Neural cell (in vitro differentiated cells): ENCODE data around the gene NARS2.

Source experiments
- EP300 ChIP-seq: fragments of 450-650 bp; conservative IDR thresholded peaks from 2 replicates; pipeline ENCODE4 v1.6.1; 2014; ENCODE audit warnings: antibody characterized with exemption, mild to moderate bottlenecking, moderate library complexity; ENCODE audit not compliant: poor library complexity, severe bottlenecking
- EZH2 ChIP-seq: fragments of 200-600, 300-800 bp; shearing (Covaris generic), sonication (generic); IDR thresholded peaks from 2 replicates; pipeline ENCODE4 v1.6.1; 2014; ENCODE audit warnings: antibody characterized with exemption, low read length, borderline replicate concordance, mild to moderate bottlenecking; ENCODE audit not compliant: insufficient read depth, poor library complexity, severe bottlenecking
- POLR2AphosphoS5 ChIP-seq: IDR thresholded peaks from 2 replicates; pipeline ENCODE4 v1.6.1; 2012
- TAF1 ChIP-seq: IDR thresholded peaks from 2 replicates; pipeline ENCODE4 v1.6.1; 2012; ENCODE audit warnings: low read depth
- TF ChIP-seq, protein P1 (sequence below): fragments of 450-650 bp; IDR thresholded peaks from 2 replicates; pipeline ENCODE4 v1.5.1; 2014; ENCODE audit warnings: antibody characterized with exemption, mild to moderate bottlenecking, moderate library complexity; ENCODE audit not compliant: poor library complexity, severe bottlenecking

DNA sequence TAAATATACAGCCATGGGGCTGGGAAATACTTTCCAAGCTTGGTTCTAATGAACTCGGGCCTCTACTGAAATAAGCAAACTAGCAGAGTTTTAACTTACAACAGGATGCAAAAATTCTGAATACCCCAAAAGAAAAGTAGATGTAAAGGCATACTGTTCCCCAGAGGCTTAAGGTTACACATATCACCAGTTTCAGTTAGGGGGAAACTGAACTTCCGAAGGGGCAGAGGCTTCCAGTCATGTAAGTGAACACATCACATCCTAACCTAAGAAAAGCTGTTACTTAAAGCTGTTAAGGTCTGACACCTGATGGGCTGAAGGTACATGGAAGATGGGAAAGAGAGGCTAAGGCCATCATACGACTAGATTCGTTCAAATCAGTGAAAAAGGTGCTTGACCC is 159.3 kb downstream of the NARS2 start:
- TF ChIP-seq POLR2AphosphoS5 (no peak), EZH2 (no peak), TAF1 (no peak), EP300 (no peak)
- TF ChIP-seq, protein P1, sequence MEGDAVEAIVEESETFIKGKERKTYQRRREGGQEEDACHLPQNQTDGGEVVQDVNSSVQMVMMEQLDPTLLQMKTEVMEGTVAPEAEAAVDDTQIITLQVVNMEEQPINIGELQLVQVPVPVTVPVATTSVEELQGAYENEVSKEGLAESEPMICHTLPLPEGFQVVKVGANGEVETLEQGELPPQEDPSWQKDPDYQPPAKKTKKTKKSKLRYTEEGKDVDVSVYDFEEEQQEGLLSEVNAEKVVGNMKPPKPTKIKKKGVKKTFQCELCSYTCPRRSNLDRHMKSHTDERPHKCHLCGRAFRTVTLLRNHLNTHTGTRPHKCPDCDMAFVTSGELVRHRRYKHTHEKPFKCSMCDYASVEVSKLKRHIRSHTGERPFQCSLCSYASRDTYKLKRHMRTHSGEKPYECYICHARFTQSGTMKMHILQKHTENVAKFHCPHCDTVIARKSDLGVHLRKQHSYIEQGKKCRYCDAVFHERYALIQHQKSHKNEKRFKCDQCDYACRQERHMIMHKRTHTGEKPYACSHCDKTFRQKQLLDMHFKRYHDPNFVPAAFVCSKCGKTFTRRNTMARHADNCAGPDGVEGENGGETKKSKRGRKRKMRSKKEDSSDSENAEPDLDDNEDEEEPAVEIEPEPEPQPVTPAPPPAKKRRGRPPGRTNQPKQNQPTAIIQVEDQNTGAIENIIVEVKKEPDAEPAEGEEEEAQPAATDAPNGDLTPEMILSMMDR: no peak
